ENCODE data around the gene PIGS.

Gene PIGS

DNA sequence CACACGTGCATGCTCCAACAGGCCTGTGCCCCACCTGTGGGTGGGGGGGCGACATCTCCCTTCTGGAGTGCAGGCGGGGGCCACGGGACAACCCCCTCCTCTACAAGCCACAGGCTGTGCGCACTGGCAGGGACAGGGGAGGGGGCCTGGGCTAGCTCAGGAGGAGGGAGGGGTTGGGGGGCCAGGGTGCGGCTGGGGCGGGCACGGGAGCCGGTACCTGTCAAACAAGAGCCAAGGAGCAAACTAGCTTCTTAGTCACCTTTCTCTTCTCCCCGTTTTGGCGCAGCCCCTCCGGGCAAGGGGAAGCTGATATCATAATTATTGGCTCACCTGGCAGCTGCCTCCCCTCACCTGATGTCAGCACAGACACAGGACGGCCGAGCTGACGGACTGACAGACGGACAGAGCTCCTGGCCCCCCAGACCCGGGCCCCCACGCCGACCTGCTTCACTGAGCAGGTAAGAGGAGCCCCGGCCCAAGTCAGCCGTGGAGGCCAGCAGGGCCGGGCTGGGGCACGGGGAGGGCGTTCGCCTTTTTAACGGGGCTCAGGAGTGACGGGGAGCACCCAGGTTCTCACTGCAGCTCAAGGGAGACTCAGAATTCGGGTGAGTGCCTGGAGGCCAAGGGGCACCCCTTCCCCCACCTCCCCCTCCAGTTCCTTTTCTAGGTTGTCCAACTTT, 65.2 kb downstream of the PIGS start, which contains the start of gene FOXN1:
Gene FOXN1 (plus strand): TSS at position 363 of the 680 bp plus-strand sequence. CDS start 17,622 bp downstream, outside the sequence.
- no peak for DNase-seq

DNA sequence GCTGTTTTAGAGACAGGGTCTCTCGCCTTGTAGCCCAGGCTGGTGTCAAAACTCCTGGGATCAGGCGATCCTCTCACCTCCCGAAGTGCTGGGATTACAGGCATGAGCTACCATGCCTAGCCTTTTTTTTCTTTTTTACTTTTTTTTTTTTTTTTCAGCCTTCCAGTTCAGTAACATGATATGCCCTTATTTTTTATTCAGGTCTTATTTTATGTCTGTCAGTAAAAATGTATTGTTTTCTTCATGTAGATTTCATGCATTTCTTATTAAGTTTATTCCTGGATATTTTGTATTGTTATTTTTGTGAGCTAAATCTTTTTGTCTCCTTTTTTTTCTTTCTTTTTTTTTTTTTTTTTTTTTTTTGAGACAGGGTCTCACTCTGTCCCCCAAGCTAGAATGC, 67.9 kb downstream of the PIGS start:
- no peak for DNase-seq

Measured in fibroblast of skin of back (primary cell).